UCSD-AML1 (cell line): ENCODE measurements around the gene SMYD5.
A peak's percentile ranks its signal among the peaks of the same experiment; 100 is the strongest.

ENCODE experiments used
- DNase-seq: peaks from one replicate; lab custom pipeline; 2025; ENCODE audit not compliant: unreplicated experiment; lab: John Stamatoyannopoulos, UW

The SMYD5 gene

GRCh38 chr2:73205611-73206010, 8.4 kb upstream of the SMYD5 start:
- no peak for DNase-seq

DNA sequence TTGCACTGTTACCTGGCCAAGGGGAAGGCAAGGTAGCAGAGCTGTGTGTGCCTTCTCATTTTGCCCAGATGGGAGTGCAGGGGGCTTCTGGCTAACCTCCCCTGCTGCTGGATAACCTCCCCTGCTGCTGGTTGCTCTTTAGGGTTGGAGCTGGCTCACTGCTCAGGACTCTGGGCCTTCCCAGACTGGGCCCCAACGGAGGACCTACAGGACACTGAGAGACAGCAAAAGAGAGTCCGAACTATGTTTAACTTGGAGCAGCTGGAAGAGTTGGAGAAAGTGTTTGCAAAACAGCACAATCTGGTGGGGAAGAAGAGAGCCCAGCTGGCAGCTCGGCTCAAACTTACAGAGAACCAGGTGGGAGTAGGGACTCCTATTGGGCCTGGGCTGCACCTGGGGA, 5.8 kb upstream of the SMYD5 start:
- no peak for DNase-seq

DNA sequence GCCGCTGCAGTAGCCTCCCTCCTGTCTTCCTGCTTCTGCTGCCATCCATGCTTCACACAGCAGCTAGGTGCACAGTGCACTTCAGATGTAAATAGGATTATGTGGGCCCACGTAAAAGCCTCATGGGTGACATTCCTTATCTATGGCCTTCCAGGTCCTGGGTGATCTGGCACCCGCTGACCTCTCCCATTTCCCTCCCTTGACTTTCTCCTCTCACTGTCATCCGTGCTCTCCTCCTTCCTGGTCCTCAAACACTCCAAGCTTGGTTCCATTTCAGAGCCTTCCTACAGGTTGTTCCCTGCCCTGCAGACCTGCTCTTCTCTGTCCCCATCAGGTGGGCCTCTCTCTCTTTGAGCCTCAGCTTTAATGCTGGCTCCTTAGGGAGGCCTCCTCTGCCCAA, 4.0 kb upstream of the SMYD5 start:
- DNase-seq = no peak

DNA sequence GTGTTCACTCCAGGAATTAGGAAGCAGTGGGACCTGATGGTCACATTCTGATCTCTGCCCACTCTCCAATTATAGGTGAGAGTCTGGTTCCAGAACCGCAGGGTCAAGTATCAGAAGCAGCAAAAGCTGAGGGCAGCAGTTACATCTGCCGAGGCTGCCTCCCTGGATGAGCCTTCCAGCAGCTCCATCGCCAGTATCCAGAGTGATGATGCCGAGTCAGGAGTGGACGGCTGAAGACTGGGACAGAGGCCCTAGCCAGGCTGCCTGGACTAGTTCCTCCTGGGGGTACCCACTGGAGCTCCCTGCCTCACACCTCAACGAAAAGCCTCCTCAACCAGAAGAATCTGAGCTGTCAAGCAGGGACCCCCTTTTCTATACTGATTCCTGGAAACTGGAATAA, 3.3 kb upstream of the SMYD5 start:
- DNase-seq = no peak

DNA sequence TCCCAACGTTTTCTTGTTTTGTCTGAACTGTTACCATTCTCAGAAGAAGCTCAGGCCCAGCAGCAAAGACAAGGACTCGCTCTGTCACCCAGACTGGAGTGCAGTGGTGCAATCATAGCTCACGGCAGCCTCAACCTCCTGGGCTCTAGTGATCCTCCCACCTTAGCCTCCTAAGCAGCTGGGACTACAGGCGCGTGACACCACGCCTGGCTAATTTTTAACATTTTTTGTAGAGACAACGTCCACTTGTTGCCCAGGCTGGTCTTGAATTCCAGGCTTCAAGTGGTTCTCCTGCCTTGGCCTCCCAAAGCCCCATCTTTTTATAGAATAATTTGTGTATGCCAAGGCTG, 2.0 kb upstream of the SMYD5 start:
- no peak for DNase-seq

DNA sequence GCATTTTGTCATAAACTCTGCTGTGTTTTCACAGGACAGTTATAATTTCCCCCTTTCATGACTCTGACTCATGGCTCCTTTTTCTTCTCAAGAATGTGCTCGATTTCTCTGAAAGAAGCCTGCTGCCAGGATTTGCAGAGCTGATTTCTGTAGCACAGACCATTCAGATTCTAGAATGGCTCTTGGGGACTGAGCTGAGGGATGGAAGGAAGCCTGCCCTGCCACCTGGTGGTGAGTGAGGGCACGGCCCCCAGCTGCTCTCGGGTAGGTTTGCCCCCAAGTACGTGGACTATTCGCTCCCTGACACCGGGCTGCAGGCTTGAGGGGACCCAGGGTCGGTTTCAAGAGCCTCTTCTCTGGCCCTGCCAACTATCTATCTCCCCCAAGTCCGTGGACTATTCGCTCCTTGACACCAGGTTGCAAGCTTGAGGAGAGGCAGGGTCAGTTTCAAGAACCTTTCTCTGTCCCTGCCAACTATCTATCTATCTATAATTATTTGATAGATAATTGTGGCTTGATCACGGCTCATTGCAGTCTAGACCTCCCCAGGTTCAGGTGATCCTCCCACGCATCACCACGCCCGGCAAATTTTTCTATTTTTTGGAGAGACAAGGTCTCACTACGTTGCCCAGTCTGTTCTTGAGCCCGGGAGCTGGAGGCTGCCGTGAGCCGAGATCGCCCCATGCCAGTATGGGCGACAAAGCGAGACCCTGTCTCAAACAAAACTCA, 1.4 kb upstream of the SMYD5 start:
- peak; percentile 76 for DNase-seq

GRCh38 chr2:73215254-73215653, 1.2 kb downstream of the SMYD5 start:
- no peak for DNase-seq

GRCh38 chr2:73217160-73217559, 3.1 kb downstream of the SMYD5 start:
- no peak for DNase-seq

DNA sequence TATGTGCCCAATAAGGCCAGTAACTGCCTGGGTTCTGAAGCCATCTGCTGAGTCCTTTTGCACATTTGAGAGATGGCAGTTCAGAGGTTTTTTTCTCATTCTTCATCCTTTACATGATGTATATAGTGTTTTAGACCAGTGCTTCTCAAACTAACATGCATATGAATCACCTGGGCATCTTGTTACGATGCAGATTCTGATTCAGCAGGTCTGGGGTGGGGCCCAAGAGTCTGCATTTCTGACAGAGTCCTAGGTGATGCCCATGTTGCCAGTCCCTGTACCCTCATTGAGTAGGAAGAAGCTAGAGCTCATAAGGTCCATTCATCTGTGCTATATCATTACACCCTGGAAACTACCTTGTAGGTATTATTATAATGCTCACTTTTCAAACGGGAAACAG, 3.8 kb downstream of the SMYD5 start:
- no peak for DNase-seq

DNA sequence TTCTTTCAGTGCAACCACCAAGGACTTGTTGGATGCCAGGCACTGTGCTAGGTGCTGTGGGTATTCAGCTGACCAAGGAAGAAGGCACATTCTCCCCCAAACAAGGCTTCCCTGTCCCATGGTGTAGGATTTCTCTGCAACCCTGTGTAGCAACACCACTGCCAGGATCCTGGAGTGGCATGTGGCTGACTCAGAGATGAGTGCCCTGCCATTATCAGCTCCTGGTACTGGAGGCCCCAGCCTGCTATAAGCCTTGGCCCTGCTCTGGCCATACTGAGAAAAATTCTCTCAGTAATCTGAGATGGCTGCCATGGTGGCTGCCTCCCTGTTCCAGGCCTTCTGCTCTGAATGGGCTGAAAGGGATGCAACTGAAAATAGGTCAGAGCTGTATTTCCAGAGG, 4.3 kb downstream of the SMYD5 start:
- no peak for DNase-seq

DNA sequence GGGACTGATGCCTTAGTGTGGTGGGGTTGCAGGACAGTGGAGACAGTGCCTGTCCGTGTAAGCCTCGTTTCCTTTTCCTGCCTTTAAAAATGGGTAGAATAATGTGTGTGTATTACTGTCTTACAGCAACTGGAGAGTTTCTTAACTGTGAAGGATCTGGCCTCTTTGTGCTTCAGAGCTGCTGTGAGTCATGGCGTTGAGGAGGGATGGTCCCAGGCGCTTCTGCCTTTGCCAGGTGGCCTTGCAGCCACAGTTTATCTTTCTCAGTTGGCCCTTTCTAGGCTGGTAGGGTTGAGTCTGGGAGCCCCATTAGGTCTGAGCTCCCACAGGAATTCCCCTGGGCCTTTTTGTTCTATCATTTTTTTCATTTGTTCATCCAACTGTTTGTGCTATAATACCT, 9.8 kb downstream of the SMYD5 start:
- no peak for DNase-seq

GRCh38 chr2:73225513-73226360, 11.7 kb downstream of the SMYD5 start:
- peak; percentile 53 for DNase-seq

GRCh38 chr2:73227086-73227485, 13.0 kb downstream of the SMYD5 start:
- DNase-seq = no peak

- no peak for DNase-seq
Observed at GRCh38 chr2:73228631-73229030, 14.6 kb downstream of the SMYD5 start.

GRCh38 chr2:73232403-73233153, 18.5 kb downstream of the SMYD5 start:
- peak; percentile 51 for DNase-seq

DNA sequence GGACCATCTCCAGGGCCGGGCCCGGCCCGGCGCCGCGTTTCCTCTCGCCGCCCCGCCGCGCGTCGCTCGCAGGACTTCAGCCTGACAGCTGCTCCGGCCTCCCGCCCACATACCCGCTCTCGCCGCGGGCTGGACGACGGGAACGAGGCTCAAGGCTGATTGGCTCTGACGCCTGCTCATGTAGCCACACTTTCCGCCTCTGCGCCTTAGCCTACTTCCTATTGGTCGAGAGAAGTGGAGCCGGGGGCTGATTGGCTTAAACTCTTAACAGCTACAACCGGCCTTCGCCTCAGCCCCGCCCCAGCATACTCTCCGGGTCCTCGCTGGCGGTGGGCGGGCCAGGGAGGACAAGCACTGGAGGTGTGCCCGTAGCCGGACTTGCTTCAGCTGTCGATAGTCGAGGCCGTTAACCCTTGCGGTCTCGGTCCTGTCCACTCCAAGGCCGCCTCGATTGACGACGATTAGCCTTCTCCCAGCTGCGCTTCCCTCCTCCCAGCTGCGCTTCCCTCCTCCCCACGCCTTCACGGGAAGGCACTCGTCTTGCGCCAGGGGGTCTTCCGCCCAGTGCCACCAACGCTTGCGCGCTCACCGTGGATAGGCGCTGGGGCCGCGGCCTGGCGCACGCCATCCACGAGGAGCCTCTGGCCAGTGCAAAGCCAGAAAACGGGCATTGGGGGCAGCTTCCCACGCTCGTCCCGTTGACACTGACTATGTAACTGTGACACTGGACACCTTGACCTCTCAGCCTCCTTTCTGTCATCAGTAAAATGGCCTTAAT, 19.3 kb downstream of the SMYD5 start, which contains the start of gene PRADC1:
Gene PRADC1 (minus strand): TSS at position 86 of the 778 bp plus-strand sequence. CDS start 79 bp downstream, at position 7.
- DNase-seq = peak; percentile 98

DNA sequence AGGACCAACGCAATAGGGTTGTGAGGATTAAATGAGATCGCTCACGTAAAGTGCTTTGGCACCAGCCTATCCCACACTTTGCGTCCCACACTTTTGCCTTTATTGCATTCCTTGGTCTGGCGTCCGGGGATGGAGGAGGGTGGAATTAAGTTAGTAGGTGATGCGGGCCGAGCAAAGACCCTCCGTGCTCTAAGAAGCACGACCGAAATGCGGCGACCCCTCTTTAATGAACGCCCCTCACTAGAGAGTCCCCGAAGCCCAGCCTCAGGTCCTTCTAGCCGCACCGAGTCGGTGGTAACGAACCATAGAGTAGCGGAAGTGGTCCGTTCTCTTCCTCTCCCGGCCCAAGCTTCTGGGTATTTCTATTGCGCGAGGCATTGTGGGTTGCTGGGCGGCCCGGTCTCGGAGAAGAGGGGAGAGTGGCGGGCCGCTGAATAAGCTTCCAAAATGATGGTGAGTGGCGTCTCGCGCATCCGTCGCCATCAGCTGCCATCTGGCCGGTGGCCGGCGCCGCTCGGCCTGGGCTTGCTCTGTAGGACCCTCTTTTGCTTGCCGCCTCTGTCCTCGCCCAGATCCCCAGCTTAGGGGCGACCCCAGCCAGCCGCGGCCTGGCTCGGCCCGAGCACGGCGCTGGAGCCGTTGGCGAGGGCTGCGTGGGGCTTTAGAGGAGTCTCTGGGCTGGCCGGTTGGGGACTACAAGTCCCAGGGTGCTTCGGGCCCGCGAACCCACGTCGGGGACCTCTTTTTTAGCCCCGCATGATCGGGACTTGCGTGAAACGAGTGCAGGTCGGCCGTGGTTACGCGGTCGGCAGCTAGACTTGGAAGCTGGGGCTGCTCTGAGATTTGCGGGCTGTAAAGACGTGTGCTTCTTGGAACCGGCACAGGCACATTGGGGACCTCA, 20.1 kb downstream of the SMYD5 start, which contains the start of gene CCT7:
Gene CCT7 (plus strand): TSS at position 377 of the 901 bp plus-strand sequence. CDS start 71 bp downstream, at position 448.
- peak; percentile 84 for DNase-seq

DNA sequence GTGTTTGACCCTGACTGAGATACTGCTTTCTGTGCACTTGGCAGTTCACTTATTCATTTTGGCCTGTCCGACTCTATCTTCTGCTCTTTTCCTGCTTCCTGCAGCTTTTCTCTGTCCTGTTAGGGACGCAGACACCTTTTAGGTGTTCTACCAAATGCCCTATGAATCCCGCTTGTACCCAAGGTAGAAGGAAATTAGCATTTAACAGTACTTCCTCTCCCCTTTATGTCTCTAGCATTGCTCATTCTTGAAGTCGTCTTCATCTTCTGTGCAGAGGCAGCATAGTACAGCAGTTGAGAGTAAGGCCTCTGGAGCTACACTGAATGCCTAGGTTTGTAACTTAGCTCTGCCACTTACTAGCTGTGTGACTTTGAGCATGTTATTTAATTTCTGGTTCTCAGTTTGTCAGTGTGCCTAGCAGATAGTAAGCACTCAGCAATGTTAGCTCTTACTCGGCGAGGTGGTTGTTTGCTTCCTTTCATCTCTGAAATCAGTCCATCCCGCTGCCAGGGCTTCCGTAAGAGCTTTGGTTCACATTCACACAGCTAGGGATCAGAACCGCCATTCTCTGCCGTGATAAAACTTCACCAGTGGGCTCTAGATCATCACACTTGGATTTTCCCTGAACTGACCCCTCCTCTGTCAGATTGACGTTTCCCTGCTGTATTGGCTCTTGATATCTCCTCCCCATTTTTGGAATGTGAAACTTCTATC, 21.4 kb downstream of the SMYD5 start:
- no peak for DNase-seq

GRCh38 chr2:73237168-73237567, 23.1 kb downstream of the SMYD5 start:
- DNase-seq = no peak
